Measurements from ENCODE around the gene RASA3.

DNA sequence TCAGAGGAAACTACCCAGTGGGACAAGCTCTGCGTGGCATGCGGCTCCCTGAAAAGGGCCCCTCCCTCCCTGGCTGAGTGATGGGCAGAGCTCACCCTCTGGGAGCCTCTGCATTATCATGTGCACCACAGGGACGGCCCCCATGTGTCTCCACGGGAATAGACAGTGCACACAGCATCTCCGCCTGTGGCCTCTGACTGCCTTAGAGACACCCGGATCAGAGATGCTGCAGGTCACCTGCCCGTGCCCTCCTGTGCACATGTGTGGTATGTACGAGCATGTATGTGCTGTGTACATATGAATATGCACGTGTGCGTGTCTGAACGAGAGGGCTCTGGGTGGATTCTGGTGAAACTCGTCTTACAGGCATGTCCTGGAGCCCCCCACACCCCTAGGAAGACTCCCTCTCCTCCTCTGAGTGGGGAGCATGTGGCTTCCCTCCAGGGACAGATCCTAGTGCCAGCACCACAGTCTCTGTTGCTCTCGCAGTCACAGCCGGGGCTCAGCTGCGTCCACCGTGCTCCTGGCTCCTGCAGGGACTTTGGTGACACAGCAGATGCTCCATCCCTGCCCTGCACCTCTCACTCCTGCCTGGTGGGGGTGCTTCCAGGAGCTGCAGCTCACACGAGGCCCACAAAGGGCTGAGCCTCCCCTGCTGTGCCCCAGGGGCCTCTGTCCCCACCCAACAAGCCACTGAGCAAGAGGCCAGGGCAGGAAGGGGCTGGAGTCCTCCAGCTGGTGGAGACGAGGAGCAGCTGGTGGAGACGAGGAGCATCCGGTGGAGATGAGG is 178.2 kb downstream of the RASA3 start:
- TF ChIP-seq, protein P1, sequence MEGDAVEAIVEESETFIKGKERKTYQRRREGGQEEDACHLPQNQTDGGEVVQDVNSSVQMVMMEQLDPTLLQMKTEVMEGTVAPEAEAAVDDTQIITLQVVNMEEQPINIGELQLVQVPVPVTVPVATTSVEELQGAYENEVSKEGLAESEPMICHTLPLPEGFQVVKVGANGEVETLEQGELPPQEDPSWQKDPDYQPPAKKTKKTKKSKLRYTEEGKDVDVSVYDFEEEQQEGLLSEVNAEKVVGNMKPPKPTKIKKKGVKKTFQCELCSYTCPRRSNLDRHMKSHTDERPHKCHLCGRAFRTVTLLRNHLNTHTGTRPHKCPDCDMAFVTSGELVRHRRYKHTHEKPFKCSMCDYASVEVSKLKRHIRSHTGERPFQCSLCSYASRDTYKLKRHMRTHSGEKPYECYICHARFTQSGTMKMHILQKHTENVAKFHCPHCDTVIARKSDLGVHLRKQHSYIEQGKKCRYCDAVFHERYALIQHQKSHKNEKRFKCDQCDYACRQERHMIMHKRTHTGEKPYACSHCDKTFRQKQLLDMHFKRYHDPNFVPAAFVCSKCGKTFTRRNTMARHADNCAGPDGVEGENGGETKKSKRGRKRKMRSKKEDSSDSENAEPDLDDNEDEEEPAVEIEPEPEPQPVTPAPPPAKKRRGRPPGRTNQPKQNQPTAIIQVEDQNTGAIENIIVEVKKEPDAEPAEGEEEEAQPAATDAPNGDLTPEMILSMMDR (IDR thresholded peaks at IDR 0.05; ENCODE audit: poor library complexity, severe bottlenecking), result no peak
- TF ChIP-seq POLR2AphosphoS5 (IDR thresholded peaks at IDR 0.05), result no peak
